DMS53 treated with DMSO at 0.1 percent for 48 hours (cell line): ENCODE results near the gene OR2A2.
A peak's percentile ranks its signal among the peaks of the same experiment; 100 is the strongest.
"Not testable (repeated sequence)": the region's sequence is repeated elsewhere in the genome, so short reads cannot be mapped to it uniquely, and the experiment has no call there.

Experiments
- DNase-seq: peaks from one replicate; lab custom pipeline; 2025; ENCODE audit not compliant: unreplicated experiment; lab: John Stamatoyannopoulos, UW

Gene OR2A2

DNA sequence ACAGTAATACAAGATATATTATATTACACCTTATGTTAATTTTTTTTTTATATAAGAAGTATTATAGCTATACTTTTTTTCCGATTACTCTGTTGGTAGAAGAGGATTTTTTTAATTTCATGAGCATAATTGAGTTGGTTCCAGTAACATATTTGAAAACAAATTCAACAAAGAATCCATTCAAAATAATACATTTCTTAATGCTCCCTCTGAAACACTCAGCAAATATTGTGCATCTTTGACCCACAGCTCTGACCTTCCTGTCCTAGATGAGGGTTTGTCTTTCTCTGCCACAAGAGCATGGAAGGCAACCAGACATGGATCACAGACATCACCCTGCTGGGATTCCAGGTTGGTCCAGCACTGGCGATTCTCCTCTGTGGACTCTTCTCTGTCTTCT, at the start of gene OR2A2:
TSS of gene OR2A2 (plus strand) at position 301 of the 400 bp plus-strand sequence. CDS start at position 301, 0 bp downstream.
- no peak for DNase-seq

GRCh38 chr7:144063710-144064109, 45.7 kb upstream of the OR2A2 start:
- DNase-seq = peak; percentile 6

DNA sequence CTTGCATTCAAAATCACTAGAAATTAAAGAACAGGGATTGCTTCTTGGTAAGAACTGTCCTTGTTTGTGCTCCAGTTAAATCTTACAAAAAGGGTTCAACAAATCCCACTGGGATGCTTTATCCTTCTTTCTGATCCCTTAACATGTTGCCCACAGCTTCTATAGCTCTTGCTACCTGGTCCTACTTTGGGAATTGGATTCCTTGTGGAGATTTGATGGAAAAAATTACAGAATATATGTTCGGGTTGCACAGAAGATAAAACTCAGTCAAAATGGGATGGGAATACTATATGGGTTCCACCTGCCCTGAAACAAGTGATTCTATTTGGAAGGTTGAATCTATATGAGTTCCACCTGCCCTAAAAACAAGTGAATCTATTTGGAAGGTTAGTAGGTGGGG, 39.9 kb upstream of the OR2A2 start, which contains the start of gene OR2A25:
TSS of gene OR2A25 (plus strand) at position 301 of the 400 bp plus-strand sequence. CDS start 4,409 bp downstream, outside the sequence.
- DNase-seq = no peak

DNA sequence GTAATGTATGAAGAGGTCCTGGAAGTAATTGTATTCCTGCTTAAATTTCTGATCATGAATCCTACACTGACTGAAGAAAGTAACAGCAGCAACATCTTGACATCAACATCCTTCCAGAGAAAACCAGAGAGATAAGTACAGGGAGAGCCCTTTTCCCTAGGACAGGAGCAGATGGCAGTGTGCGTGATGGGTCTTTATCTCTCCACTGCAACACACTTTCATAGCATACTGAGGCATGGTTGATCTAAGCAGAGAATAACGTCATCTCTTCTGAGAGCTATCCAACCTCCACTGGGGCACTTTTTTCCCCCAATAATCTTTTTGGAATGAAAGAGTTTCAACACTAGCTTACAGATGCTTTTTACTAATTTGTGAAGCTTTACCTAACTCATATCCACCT, 39.4 kb upstream of the OR2A2 start:
- DNase-seq = no peak

DNA sequence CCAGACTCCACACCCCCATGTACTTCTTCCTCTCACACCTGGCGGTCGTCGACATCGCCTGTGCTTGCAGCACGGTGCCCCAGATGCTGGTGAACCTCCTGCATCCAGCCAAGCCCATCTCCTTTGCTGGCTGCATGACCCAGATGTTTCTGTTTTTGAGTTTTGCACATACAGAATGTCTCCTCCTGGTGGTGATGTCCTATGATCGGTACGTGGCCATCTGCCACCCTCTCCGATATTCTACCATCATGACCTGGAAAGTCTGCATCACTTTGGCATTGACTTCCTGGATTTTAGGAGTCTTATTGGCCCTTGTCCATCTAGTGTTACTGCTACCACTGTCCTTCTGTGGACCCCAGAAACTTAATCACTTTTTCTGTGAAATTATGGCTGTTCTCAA, 35.0 kb upstream of the OR2A2 start:
- no peak for DNase-seq

DNA sequence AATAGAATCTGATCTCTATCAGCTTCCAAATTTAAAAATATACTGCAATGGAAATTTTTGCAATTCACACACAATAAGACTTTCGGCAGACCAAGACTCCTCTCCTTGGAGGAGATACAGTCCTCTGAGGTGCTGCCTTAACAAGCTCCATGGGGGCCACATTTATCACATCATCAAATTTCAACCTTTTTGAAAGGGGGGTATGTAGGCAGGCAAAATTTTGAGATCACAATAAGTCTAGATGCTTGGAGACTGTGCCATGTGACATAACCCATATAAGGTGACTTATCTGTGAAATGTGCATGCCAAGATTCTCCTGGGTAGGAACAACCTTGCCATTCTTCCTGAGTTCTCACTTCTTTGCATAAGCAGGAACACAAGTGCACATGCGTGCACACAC, 23.4 kb upstream of the OR2A2 start, which contains the start of gene OR2A12:
TSS of gene OR2A12 (plus strand) at position 301 of the 400 bp plus-strand sequence. CDS start 8,830 bp downstream, outside the sequence.
- no peak for DNase-seq

- DNase-seq = no peak
Observed at GRCh38 chr7:144086730-144087129, 22.7 kb upstream of the OR2A2 start.

DNA sequence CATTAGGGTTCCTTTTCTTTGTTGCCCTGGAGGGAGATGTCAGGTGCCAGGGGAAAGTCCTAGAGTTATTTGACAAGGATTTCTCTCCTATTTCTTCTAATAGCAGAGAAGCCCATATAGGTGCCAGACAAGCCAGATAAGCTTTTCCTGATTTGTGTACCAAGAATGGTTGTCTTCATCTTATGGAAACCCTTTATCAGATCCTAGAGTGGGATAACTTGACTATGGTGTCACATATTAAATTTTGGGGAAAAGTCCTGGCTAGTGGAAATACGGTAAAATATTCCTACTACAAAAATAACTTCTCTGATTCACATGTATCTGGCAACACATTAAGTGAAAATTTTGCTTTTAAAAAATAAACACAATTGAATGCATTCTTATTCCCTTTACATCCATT, 22.2 kb upstream of the OR2A2 start:
- DNase-seq = no peak

- no peak for DNase-seq
Observed at GRCh38 chr7:144090667-144091066, 18.7 kb upstream of the OR2A2 start.

DNA sequence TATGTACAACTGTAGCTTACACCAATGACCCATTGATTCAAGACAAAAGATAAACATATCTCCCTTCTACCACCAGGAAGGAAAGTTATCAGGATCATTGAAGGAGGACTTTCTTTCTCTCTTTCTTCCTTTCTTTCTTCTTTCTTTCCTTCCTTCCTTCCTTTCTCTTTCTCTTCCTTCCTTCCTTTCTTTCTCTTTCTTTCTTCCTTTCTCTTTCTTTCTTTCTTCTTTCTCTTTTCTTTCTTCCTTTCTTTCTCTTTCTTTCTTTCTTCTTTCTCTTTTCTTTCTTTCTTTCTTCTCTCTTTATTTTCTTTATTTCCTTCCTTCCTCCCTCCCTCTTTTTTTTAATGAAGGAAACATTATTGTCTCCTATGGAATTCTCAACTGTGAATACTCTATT, 10.6 kb upstream of the OR2A2 start:
- DNase-seq = no peak

- no peak for DNase-seq
Observed at GRCh38 chr7:144100607-144101006, 8.8 kb upstream of the OR2A2 start.

GRCh38 chr7:144102041-144102440, 7.3 kb upstream of the OR2A2 start:
- DNase-seq = no peak

DNA sequence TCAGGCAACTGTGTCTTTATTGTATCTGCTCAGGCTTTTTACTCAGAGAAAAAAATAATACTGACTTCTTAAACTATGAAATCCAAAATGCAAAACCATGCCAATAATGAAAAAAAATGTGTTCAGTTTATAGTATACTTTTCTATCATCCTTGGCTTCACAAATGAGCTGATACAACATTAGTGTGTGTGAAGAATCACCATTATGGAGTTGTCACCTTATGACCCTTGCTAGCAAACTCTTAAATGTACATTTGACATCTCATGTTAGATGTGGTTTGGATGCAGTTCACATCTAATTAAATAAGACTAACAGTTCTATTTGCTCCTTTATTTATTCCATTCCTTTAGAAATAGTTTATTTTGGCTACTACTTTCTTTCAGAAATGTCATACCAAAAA, 4.2 kb upstream of the OR2A2 start:
- no peak for DNase-seq

- DNase-seq = no peak
Observed at GRCh38 chr7:144110272-144110671, 889 bp downstream of the OR2A2 start.

- DNase-seq = no peak
Observed at GRCh38 chr7:144113651-144114050, 4.3 kb downstream of the OR2A2 start.

DNA sequence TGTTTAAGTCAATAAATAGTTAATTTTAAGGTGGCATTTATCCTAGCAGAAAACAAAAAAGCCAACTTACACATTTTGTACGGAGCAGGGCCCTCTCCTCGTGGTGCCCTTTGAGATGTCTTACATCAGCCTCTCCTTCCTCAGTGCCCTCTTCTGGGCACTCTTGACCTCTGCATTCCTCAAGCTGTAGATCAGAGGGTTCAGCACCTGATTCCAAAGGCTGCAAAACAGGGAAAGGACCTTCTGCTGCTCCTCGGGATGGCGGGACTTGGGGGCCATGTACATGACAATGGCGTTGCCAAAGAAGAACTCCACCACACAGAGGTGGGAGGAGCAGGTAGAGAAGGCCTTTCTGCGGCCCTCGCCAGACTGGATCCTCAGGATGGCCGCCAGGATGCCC, 9.0 kb downstream of the OR2A2 start:
- DNase-seq = no peak

DNA sequence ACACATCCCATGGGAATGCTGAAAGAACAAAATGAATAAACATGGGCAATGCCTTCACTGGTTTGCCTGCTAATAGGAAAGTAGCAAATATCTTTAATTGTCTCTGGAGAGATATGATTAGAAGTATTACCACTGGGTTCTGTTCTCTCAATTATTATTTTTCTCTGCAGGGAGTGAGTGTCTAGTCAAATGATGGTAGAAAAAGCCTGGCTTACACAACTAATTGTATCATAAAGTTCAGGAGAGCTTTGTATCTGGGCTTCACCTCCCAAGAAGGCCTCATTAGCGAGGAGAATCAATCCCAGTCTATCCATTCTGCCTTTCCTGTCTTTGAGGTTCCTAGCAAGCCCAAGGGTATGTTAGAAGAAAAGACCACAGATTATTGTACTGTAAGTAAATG, 13.5 kb downstream of the OR2A2 start, which contains the start of gene OR2A14:
TSS of gene OR2A14 (plus strand) at position 301 of the 400 bp plus-strand sequence. CDS start 5,937 bp downstream, outside the sequence.
- DNase-seq = no peak

- peak; percentile 83 for DNase-seq
Observed at GRCh38 chr7:144127714-144128334, 18.4 kb downstream of the OR2A2 start.

GRCh38 chr7:144129601-144130000, 20.2 kb downstream of the OR2A2 start:
- DNase-seq = not testable (repeated sequence)

- no peak for DNase-seq
Observed at GRCh38 chr7:144130730-144131129, 21.3 kb downstream of the OR2A2 start.

DNA sequence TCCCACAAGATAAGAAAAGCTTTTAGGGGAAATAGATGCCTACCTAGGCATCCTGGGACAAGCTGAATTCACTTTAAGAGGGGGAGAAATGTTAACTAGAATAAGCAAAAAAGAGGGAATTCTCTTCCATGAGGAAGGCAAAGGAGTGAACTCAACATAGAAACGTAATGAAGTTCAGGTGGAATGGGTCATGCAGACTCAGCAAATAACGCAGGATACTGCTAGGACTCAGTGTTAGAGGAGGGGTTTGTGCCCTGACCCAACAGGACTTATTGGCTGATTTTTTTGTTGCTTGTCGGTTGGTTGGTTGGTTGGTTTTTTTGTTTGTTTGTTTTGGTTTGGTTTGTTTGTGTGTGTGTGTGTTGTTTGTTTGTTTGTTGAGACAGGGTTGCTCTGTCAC, 22.9 kb downstream of the OR2A2 start:
- DNase-seq = no peak

DNA sequence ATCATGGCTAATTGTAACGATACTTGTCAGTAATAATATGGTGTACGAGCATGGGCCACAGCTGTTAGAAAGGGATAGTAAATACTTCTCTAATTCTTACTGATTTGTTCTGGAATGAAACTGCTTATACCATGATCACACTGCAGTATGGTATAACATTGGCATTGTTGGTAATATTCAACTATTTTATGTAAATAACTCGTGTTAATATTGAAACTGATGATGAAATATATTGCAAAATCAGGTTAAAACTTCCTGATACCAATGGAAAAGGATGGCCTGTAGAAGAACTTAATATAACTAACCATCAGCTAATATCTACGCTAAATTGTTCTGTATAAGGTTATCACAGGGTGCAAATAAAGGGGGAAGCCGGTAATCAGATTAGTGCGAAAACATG, 23.9 kb downstream of the OR2A2 start:
- no peak for DNase-seq

- no peak for DNase-seq
Observed at GRCh38 chr7:144134116-144134515, 24.7 kb downstream of the OR2A2 start.
